Mesenchymal stem cell (in vitro differentiated cells and primary cell): Measurements from ENCODE around the gene PEG3.

Source experiments
- DNase-seq: peaks from one replicate; pipeline ENCODE4 v3.0.0-alpha.2; 2013
- H2AFZ ChIP-seq: one replicate; pipeline ENCODE4 v1.6.1; 2013; ENCODE audit warnings: low read depth, mild to moderate bottlenecking, control low read depth, inconsistent platforms, low read length, moderate library complexity
- H2AK5ac ChIP-seq: 2 replicates; pipeline ENCODE4 v1.6.1; 2013; ENCODE audit warnings: low read length, moderate library complexity, mild to moderate bottlenecking, inconsistent platforms; ENCODE audit not compliant: severe bottlenecking
- H2BK120ac ChIP-seq: one replicate; pipeline ENCODE4 v1.6.1; 2013; ENCODE audit warnings: low read depth, mild to moderate bottlenecking, inconsistent platforms, low read length, moderate library complexity
- H2BK12ac ChIP-seq, 2 experiments: one replicate each; pipeline ENCODE4 v1.6.1; 2013; ENCODE audit warnings: inconsistent platforms in 2 of 2, low read length in 2 of 2, mild to moderate bottlenecking in 2 of 2, moderate library complexity in 2 of 2, control low read depth in 1 of 2
- H2BK15ac ChIP-seq: one replicate; pipeline ENCODE4 v1.6.1; 2013; ENCODE audit warnings: mild to moderate bottlenecking, low read depth, inconsistent platforms; ENCODE audit not compliant: poor library complexity, severe bottlenecking
- H2BK5ac ChIP-seq: 2 replicates; pipeline ENCODE4 v1.6.1; 2013; ENCODE audit warnings: low read depth, mild to moderate bottlenecking, low read length, control low read depth, inconsistent platforms; ENCODE audit not compliant: poor library complexity, severe bottlenecking
- H3K14ac ChIP-seq, 2 experiments: one replicate each; pipeline ENCODE4 v1.6.1; 2013; ENCODE audit warnings: inconsistent platforms in 2 of 2, low read length in 2 of 2, control low read depth in 1 of 2, mild to moderate bottlenecking in 1 of 2, moderate library complexity in 1 of 2
- H3K18ac ChIP-seq, 2 experiments: one replicate each; pipeline ENCODE4 v1.6.1; 2013; ENCODE audit warnings: inconsistent platforms in 2 of 2, low read length in 2 of 2, control low read depth in 1 of 2, low read depth in 1 of 2, mild to moderate bottlenecking in 1 of 2
- H3K23ac ChIP-seq, 2 experiments: one replicate each; pipeline ENCODE4 v1.6.1; 2013; ENCODE audit warnings: inconsistent platforms in 2 of 2, low read length in 2 of 2, mild to moderate bottlenecking in 2 of 2, moderate library complexity in 2 of 2, control low read depth in 1 of 2
- H3K27ac ChIP-seq: 2 replicates; pipeline ENCODE4 v1.5.1; 2013; ENCODE audit warnings: mild to moderate bottlenecking, moderate library complexity, low read length, control low read depth, inconsistent platforms; ENCODE audit not compliant: poor library complexity, severe bottlenecking
- H3K27me3 ChIP-seq, 2 experiments: 2 replicates each; pipeline versions ENCODE4 v1.6.1 to v1.7.0; 2013; ENCODE audit warnings: low read length in 2 of 2, mild to moderate bottlenecking in 2 of 2, moderate library complexity in 2 of 2, control low read depth in 1 of 2, inconsistent platforms in 1 of 2; ENCODE audit not compliant: control insufficient read depth in 1 of 2, insufficient read depth in 1 of 2
- H3K36me3 ChIP-seq, 2 experiments: 2 replicates each; pipeline versions ENCODE4 v1.6.1 to v1.7.0; 2013; ENCODE audit warnings: low read length in 2 of 2, control low read depth in 1 of 2, inconsistent platforms in 1 of 2, low read depth in 1 of 2, mild to moderate bottlenecking in 1 of 2; ENCODE audit not compliant: insufficient read depth in 2 of 2, control insufficient read depth in 1 of 2
- H3K4ac ChIP-seq, 2 experiments: one replicate each; pipeline ENCODE4 v1.6.1; 2013; ENCODE audit warnings: inconsistent platforms in 2 of 2, low read length in 2 of 2, mild to moderate bottlenecking in 2 of 2, moderate library complexity in 2 of 2, control low read depth in 1 of 2, low read depth in 1 of 2
- H3K4me1 ChIP-seq: 2 replicates; pipeline ENCODE4 v1.6.1; 2013; ENCODE audit warnings: low read depth, low read length, control low read depth; ENCODE audit not compliant: control insufficient read depth, insufficient read depth
- H3K4me2 ChIP-seq: 2 replicates; pipeline ENCODE4 v1.6.1; 2013; ENCODE audit warnings: low read length, mild to moderate bottlenecking, inconsistent platforms; ENCODE audit not compliant: poor library complexity, severe bottlenecking
- H3K4me3 ChIP-seq, 2 experiments: 2 replicates each; pipeline versions ENCODE4 v1.5.1 to v1.7.0; 2013; ENCODE audit warnings: low read length in 2 of 2, mild to moderate bottlenecking in 2 of 2, control low read depth in 1 of 2, low read depth in 1 of 2; ENCODE audit not compliant: insufficient read depth in 1 of 2
- H3K79me1 ChIP-seq: replicated peaks from 2 replicates; pipeline ENCODE4 v1.6.1; 2013; ENCODE audit warnings: mild to moderate bottlenecking, control low read depth, low read length, inconsistent platforms; ENCODE audit not compliant: poor library complexity, severe bottlenecking
- H3K9ac ChIP-seq: 2 replicates; pipeline ENCODE4 v1.7.0; 2013; ENCODE audit warnings: mild to moderate bottlenecking, low read length, moderate library complexity
- H3K9me3 ChIP-seq: 2 replicates; pipeline ENCODE4 v1.7.0; 2013; ENCODE audit warnings: mild to moderate bottlenecking, low read length; ENCODE audit not compliant: control insufficient read depth
- H4K8ac ChIP-seq: one replicate; pipeline ENCODE4 v1.6.1; 2013; ENCODE audit warnings: inconsistent platforms, mild to moderate bottlenecking, low read length, moderate library complexity
- H4K91ac ChIP-seq: one replicate; pipeline ENCODE4 v1.6.1; 2013; ENCODE audit warnings: mild to moderate bottlenecking, low read length, inconsistent platforms
- WGBS: methylation state at CpG from one replicate; pipeline ENCODE4 v1.1.7; 2013; ENCODE audit warnings: mixed read lengths; 5-methylcytosine and 5-hydroxymethylcytosine counted together

PEG3 gene

DNA sequence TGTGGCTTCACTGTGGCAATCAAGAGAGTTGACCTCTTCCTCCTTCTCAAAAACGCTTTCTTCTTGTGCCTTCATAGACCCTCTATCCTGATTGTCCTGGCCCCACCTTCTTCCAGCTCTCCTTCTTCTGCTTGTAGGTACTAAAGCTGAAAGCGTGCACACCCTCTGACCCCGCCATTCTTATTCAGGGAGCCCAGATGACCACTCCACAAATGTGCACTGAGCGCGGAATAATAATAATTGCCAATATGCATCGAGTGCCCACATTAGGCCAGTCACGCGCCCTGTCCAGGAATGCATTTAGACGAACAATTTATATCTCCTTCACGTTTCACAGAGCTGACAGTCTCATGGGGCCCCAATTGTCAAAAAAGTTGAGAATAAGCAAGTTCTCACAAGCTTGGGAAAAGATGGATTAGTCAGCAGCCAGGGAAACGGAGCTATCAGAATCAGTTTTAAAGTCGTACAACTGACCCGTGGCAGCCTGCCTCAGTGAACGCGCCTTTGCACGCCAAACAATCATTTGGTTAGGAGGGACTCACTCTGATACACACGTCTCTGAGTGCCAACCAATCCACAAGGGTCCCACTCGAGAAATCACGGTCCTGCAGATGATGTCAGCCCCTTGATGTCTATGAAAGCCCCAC is 36.7 kb upstream of the PEG3 start:
- H3K14ac ChIP-seq: no peak overlapping the region
- H4K8ac ChIP-seq: no peak overlapping the region
- H2AFZ ChIP-seq: no peak overlapping the region
- no peak overlapping the region for H2BK15ac ChIP-seq
- peaks cover 24% of the 10 kb centered on the region for H3K9me3 ChIP-seq
- H2AK5ac ChIP-seq: no peak overlapping the region
- no peak overlapping the region for H4K91ac ChIP-seq
- H3K18ac ChIP-seq: no peak overlapping the region
- no peak overlapping the region for H3K9ac ChIP-seq
- no peaks in the 10 kb centered on the region for H3K27me3 ChIP-seq
- no peaks in the 10 kb centered on the region for H3K4me1 ChIP-seq
- no peaks in the 10 kb centered on the region for H3K36me3 ChIP-seq
- H3K23ac ChIP-seq: no peak overlapping the region
- 68% methylated on average over 19 of the region's 19 CpGs for WGBS
- no peak overlapping the region for H3K4ac ChIP-seq
- H3K79me1 ChIP-seq: no peaks in the 10 kb centered on the region
- H2BK12ac ChIP-seq: no peak overlapping the region
- no peak for DNase-seq
- no peak overlapping the region for H2BK120ac ChIP-seq
- H2BK5ac ChIP-seq: no peak overlapping the region
- H3K4me2 ChIP-seq: no peak overlapping the region
- H3K4me3 ChIP-seq: no peak overlapping the region
- H3K27ac ChIP-seq: no peak overlapping the region

DNA sequence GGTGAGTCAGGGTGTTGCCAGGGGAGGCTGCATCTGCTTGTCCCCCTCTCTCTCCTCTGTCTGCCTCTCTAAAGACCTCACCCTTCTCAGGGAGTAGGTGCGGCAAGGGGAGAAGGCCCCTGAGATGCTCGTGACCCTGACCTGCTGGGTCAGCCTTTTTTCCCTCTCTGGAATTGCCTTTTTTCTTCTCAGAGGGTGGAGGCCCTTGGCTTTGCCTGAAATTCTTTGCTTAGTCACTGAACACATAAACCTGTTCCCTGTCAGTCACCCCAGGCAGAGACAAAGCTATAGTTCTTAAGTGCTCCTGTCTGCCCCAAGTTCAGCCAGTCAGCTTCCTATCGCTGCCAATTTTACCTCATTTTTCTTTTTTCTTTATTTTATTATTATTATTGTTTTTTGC is 35.2 kb upstream of the PEG3 start:
- Histone ChIP-seq H2BK12ac (no peak overlapping the region), H3K27me3 (no peaks in the 10 kb centered on the region), H3K4ac (no peak overlapping the region), H3K9me3 (peaks cover 26% of the 10 kb centered on the region), H3K23ac (no peak overlapping the region), H3K4me1 (no peaks in the 10 kb centered on the region), H4K8ac (no peak overlapping the region), H3K36me3 (no peaks in the 10 kb centered on the region), H2BK15ac (no peak overlapping the region), H3K9ac (no peak overlapping the region), H3K14ac (no peak overlapping the region), H3K4me2 (no peak overlapping the region), H2BK120ac (no peak overlapping the region), H4K91ac (no peak overlapping the region), H2BK5ac (no peak overlapping the region), H2AFZ (no peak overlapping the region), H3K4me3 (no peak overlapping the region), H2AK5ac (no peak overlapping the region), H3K27ac (no peak overlapping the region), H3K18ac (no peak overlapping the region), H3K79me1 (no peaks in the 10 kb centered on the region)
- WGBS: 66% methylated on average over 2 of the region's 3 CpGs
- DNase-seq: no peak

DNA sequence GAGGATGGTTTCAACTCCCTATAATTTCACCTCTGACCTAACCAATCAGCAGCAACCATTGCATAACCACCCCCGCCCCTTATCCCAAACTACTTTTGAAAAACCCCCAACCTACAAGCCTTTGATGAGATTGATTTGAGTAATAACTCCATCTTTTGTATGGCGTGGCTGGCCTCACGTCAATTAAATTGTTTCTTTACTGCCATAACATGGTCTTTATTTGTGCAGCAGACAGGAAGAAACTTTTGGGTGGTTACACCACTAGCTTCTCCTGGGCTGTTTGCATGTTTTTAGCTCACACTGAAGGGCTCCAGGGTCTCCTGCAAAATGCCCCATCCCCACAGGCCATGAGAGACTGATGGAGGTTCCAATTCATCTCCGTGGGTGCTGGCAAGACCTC is 34.0 kb upstream of the PEG3 start:
- no peak overlapping the region for H2BK15ac ChIP-seq

DNA sequence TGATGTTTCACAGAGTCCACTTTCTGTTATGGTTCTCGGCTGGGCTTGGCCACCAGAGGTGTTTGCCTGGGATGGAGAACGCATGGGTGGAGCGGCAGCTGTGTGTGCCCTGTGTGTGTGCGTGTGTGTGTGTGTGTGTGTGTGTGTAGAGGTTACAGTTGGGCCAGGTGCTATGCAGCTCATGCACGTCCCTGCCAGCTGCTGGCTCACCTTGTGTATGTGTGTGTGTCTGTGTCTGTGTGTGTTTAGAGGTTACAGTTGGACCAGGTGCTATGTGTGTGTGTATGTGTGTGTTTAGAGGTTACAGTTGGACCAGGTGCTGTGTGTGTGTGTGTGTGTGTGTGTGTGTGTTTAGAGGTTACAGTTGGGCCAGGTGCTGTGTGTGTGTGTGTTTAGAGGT is 33.0 kb upstream of the PEG3 start:
- no peak overlapping the region for H3K4me2 ChIP-seq
- H3K4me1 ChIP-seq: no peaks in the 10 kb centered on the region
- WGBS: 57% methylated on average over 5 of the region's 5 CpGs
- no peak overlapping the region for H3K4me3 ChIP-seq
- H3K23ac ChIP-seq: no peak overlapping the region
- no peak overlapping the region for H3K18ac ChIP-seq
- H3K9me3 ChIP-seq: peaks cover 29% of the 10 kb centered on the region
- H2AFZ ChIP-seq: no peak overlapping the region
- no peak overlapping the region for H4K91ac ChIP-seq
- H2BK15ac ChIP-seq: no peak overlapping the region
- H2BK120ac ChIP-seq: no peak overlapping the region
- H3K36me3 ChIP-seq: no peaks in the 10 kb centered on the region
- H3K4ac ChIP-seq: no peak overlapping the region
- no peak overlapping the region for H2AK5ac ChIP-seq
- no peak for DNase-seq
- H2BK12ac ChIP-seq: no peak overlapping the region
- no peaks in the 10 kb centered on the region for H3K79me1 ChIP-seq
- no peak overlapping the region for H2BK5ac ChIP-seq
- H3K27me3 ChIP-seq: no peaks in the 10 kb centered on the region
- H3K9ac ChIP-seq: no peak overlapping the region
- H3K27ac ChIP-seq: no peak overlapping the region
- H4K8ac ChIP-seq: no peak overlapping the region
- no peak overlapping the region for H3K14ac ChIP-seq

More for the DNA sequence above, 34.0 kb upstream of the PEG3 start:
- H4K8ac ChIP-seq: no peak overlapping the region
- H2BK5ac ChIP-seq: no peak overlapping the region
- no peak overlapping the region for H3K4me2 ChIP-seq
- H2AFZ ChIP-seq: no peak overlapping the region
- no peaks in the 10 kb centered on the region for H3K36me3 ChIP-seq
- no peak overlapping the region for H3K18ac ChIP-seq
- no peak overlapping the region for H3K9ac ChIP-seq
- no peak overlapping the region for H2AK5ac ChIP-seq
- 63% methylated on average over 4 of the region's 4 CpGs for WGBS
- peaks cover 29% of the 10 kb centered on the region for H3K9me3 ChIP-seq
- H4K91ac ChIP-seq: no peak overlapping the region
- DNase-seq: no peak
- no peak overlapping the region for H3K4me3 ChIP-seq
- no peak overlapping the region for H3K27ac ChIP-seq
- H3K23ac ChIP-seq: no peak overlapping the region
- no peak overlapping the region for H3K14ac ChIP-seq
- no peak overlapping the region for H3K4ac ChIP-seq
- H3K79me1 ChIP-seq: no peaks in the 10 kb centered on the region
- H2BK12ac ChIP-seq: no peak overlapping the region
- no peak overlapping the region for H2BK120ac ChIP-seq
- H3K4me1 ChIP-seq: no peaks in the 10 kb centered on the region
- no peaks in the 10 kb centered on the region for H3K27me3 ChIP-seq
